T-helper 17 cell (primary cell): ENCODE results near the gene HMCN2. TPM values are rescaled to one million over a fixed set of nuclear protein-coding genes. Genes with fewer than 3 reads are reported as not detected.

ENCODE experiments used
- ATAC-seq: fragments of 150-1000 bp; cut with Tn5 transposase; 2 replicates; pipeline ENCODE4 v1.10.0; 2021; ENCODE audit warnings: mild to moderate bottlenecking, moderate library complexity
- DNase-seq, 3 donors: peaks; one replicate each; pipeline versions ENCODE4 v3.0.0 to v3.0.0-alpha.2; 2020 to 2021
- H3K9me3 ChIP-seq: one replicate; pipeline ENCODE4 v1.7.0; 2013; ENCODE audit warnings: low read length, mild to moderate bottlenecking; ENCODE audit not compliant: control insufficient read depth, poor library complexity, severe bottlenecking
- H3K27ac Mint-ChIP-seq: one replicate; pipeline ENCODE4 v1.8.0; 2022; ENCODE audit warnings: mild to moderate bottlenecking, moderate library complexity, mixed read lengths
- H3K27me3 Mint-ChIP-seq: one replicate; pipeline ENCODE4 v1.8.0; 2022; ENCODE audit warnings: mixed read lengths
- H3K36me3 Mint-ChIP-seq: one replicate; pipeline ENCODE4 v1.8.0; 2022; ENCODE audit warnings: low read depth, mixed read lengths
- H3K4me1 Mint-ChIP-seq: one replicate; pipeline ENCODE4 v1.8.0; 2022; ENCODE audit warnings: mild to moderate bottlenecking, mixed read lengths
- H3K4me3 Mint-ChIP-seq: one replicate; pipeline ENCODE4 v1.8.0; 2022; ENCODE audit warnings: mild to moderate bottlenecking, moderate library complexity, mixed read lengths
- total RNA-seq, 4 donors: library from RNA in 2 of 4; stranded (reverse) in 2 of 4; gene quantifications; one replicate each; pipeline ENCODE4 v1.2.3 and lab custom pipeline; 2022 to 2026

The HMCN2 gene
- total RNA-seq, 2 donors from 2014 or later = 0.12 TPM; not detected in 1

DNA sequence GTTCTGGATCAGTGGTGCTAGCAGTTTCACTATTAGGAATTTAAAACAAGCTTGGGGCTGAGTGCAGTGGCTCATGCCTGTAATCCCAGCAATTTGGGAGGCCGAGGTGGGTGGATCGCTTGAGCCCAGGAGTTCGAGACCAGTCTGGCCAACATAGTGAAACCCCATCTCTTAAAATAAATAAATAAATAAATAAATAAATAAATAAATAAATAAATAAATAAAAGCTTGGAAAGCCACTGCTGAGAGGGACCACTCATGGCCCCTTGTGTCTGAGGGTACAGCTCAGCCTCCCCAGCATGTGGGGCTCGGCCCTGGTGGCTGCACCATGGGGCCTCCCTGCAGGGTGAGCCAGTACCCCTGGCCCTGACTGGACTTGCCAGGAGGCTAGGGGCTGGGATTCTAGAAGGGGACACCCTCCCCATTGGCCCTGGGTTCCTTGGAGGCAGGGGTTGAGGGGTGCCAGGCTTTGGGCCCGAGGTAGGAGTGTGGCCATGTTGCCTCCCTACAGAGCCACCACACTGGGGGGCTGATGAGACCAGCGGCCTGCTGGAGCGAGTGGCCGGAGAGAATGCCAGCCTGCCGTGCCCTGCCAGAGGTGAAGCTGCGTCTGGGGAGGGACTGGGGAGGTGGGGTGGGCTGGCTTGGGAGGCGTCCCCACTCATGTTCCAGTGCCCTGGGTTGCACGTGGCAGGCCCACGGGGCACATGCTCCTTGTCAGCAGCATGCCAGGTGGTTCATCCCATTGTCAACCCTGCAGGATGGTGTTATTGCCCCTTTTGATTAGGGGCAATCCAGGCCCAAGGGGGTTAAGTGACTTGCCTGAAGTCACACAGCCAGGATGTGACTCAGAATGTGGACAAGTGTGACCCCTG lies 76.5 kb downstream of the HMCN2 start:
- H3K36me3 Mint-ChIP-seq = no peaks in the 10 kb centered on the region
- ATAC-seq (no peak), DNase-seq (no peak)
- no peaks in the 10 kb centered on the region for H3K27me3 Mint-ChIP-seq
- no peaks in the 10 kb centered on the region for H3K4me1 Mint-ChIP-seq
- no peaks in the 10 kb centered on the region for H3K9me3 ChIP-seq
- H3K4me3 Mint-ChIP-seq = no peak overlapping the region
- H3K27ac Mint-ChIP-seq = no peak overlapping the region

GRCh38 chr9:130342714-130343085 lies 77.1 kb downstream of the HMCN2 start:
- H3K4me3 Mint-ChIP-seq = no peak overlapping the region
- no peaks in the 10 kb centered on the region for H3K27me3 Mint-ChIP-seq
- H3K36me3 Mint-ChIP-seq = no peaks in the 10 kb centered on the region
- DNase-seq (no peak), ATAC-seq (no peak)
- no peaks in the 10 kb centered on the region for H3K9me3 ChIP-seq
- no peaks in the 10 kb centered on the region for H3K4me1 Mint-ChIP-seq
- H3K27ac Mint-ChIP-seq = no peak overlapping the region

GRCh38 chr9:130343445-130343918 lies 77.9 kb downstream of the HMCN2 start:
- Mint-ChIP-seq H3K27ac (no peak overlapping the region), H3K36me3 (no peaks in the 10 kb centered on the region), H3K4me1 (no peaks in the 10 kb centered on the region), H3K4me3 (no peak overlapping the region), H3K27me3 (no peaks in the 10 kb centered on the region)
- DNase-seq = no peak
- ATAC-seq = no peak
- no peaks in the 10 kb centered on the region for H3K9me3 ChIP-seq

GRCh38 chr9:130344366-130344765 lies 78.8 kb downstream of the HMCN2 start:
- Mint-ChIP-seq H3K27ac (no peak overlapping the region), H3K4me1 (no peaks in the 10 kb centered on the region), H3K27me3 (no peaks in the 10 kb centered on the region), H3K36me3 (no peaks in the 10 kb centered on the region), H3K4me3 (no peak overlapping the region)
- ATAC-seq (no peak), DNase-seq (no peak)
- H3K9me3 ChIP-seq = no peaks in the 10 kb centered on the region

DNA sequence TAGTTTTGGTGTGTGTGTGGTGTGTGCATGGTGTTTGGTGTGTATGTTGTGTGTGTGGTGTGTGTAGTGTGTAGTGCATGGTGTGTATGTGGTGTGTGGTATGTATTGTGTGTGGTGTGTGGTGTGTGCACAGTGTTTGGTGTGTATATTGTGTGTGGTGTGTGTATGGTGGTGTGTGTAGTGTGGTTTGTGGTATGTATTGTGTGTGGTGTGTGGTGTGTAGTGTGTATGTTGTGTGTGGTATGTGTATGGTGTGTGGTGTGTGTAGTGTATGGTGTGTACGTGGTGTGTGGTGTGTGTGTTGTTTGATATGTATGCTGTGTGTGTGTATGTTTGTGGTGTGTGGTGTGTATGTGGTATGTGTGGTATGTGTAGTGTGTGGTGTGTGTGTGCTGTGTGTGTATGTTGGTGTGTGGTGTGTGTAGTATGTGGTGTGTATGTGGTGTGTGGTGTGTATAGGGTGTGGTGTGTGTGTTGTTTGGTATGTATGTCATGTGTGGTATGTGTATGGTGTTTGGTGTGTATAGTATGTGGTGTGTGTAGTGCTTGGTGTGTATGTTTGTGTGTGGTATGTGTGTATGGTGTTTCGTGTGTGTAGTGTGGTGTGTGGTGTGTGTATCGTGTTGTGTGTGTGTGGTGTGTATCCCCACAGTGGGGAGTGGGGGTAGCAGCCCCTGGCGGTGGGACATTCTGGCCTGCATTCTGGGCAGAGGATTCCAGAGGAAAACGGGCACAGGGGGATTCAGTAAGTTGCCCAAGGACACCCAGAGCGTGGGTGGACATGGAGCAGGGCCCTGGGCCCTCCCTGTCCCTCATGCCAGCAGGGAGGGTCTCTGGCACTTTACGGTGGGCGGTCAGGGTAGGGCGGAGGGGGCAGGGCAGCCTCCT lies 79.7 kb downstream of the HMCN2 start:
- ATAC-seq = no peak
- H3K4me3 Mint-ChIP-seq = no peak overlapping the region

DNA sequence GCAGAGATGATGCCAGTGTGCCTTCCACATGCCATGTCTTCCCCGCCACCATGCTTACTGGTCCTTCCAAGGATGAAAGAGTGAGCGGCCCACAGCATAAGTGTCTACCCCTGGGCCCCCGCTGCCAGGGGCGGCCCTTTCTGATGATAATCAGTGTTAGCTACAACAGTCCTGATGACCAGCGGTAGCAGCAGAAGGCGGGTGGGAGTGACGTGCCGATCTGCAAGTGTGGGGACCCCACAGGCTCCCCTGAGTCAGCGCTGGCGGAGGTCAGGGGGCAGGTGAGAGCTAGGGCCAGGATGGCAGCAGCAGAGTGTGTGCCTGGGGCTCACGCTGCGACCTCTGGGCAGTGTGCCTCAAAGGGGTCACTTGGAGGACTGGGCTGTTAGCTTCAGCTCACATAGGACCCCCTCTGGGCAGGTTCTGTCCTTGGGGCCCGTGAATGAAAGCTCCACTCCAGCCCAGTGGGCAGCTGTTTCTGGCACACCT lies 80.4 kb downstream of the HMCN2 start:
- no peaks in the 10 kb centered on the region for H3K36me3 Mint-ChIP-seq
- no peak overlapping the region for H3K27ac Mint-ChIP-seq
- no peaks in the 10 kb centered on the region for H3K27me3 Mint-ChIP-seq
- no peaks in the 10 kb centered on the region for H3K9me3 ChIP-seq
- no peaks in the 10 kb centered on the region for H3K4me1 Mint-ChIP-seq
- ATAC-seq = no peak
- H3K4me3 Mint-ChIP-seq = no peak overlapping the region
- DNase-seq = no peak

More for the DNA sequence above, 79.7 kb downstream of the HMCN2 start:
- H3K9me3 ChIP-seq = no peaks in the 10 kb centered on the region
- Mint-ChIP-seq H3K4me1 (no peaks in the 10 kb centered on the region), H3K27me3 (no peaks in the 10 kb centered on the region), H3K27ac (no peak overlapping the region), H3K36me3 (no peaks in the 10 kb centered on the region)
- DNase-seq = no peak

DNA sequence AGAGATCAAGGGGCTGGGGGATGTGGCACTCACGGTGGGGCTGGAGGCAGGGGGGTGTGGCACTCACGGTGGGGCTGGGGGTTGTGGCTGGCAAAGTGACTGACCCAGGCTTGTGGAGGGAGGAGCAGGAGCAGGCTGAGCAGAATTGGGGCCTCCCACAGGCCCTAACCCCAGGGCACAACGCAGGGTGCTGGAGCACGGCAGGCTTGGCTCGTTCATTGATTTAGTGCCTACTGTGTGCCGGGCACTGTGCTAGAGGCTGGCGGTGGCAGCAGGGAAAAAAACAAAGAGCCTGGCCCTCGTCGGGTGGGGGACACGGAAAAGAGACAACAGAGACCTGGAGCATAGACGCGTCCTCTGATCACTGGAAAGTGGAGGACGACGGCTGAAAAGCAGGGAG lies 80.9 kb downstream of the HMCN2 start:
- no peak overlapping the region for H3K4me3 Mint-ChIP-seq
- no peak for ATAC-seq
- H3K9me3 ChIP-seq = no peaks in the 10 kb centered on the region

DNA sequence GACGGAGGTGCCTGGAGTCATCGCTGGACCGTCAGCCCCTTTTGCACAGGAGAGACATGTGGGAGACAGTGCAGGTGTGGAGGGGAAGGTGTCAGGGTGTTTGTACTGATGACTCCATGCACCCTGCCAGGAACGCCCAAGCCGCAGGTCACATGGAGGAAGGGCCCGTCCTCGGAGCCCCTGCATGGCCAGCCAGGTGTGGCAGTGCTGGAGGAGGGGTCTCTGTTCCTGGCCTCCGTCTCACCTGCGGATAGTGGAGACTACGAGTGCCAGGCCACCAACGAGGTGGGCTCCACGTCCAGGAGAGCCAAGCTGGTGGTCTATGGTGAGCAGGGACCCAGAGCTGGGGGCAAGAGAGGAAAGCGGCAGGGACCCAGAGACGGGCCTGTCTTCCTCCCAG lies 81.5 kb downstream of the HMCN2 start:
- no peaks in the 10 kb centered on the region for H3K36me3 Mint-ChIP-seq
- DNase-seq = no peak
- no peak overlapping the region for H3K27ac Mint-ChIP-seq
- no peak overlapping the region for H3K4me3 Mint-ChIP-seq
- H3K9me3 ChIP-seq = no peaks in the 10 kb centered on the region
- no peaks in the 10 kb centered on the region for H3K4me1 Mint-ChIP-seq
- ATAC-seq = no peak
- H3K27me3 Mint-ChIP-seq = no peaks in the 10 kb centered on the region

More for the DNA sequence above, 80.9 kb downstream of the HMCN2 start:
- no peak for DNase-seq
- no peaks in the 10 kb centered on the region for H3K36me3 Mint-ChIP-seq
- H3K27ac Mint-ChIP-seq = no peak overlapping the region
- no peaks in the 10 kb centered on the region for H3K4me1 Mint-ChIP-seq
- no peaks in the 10 kb centered on the region for H3K27me3 Mint-ChIP-seq

DNA sequence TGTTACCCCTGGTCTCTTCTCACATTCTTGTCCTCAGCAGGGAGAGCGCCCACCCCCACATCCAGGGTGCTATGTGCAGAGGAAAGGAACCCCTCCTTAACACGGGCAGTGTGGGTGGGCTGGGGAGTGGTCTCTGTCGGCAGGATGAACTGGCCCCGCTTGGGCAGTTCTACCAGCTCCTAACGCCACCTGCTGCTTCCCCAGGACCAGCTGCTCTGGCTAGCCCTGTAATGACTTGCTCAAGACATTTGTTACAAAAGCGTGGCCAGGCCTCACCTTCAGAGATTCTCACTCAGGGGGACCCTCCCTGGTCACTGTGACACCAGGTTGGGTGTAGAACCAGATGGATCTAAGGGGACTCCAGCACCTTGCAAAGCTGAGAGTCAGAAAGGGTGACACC lies 82.4 kb downstream of the HMCN2 start:
- Mint-ChIP-seq H3K27ac (no peak overlapping the region), H3K27me3 (no peaks in the 10 kb centered on the region), H3K36me3 (no peaks in the 10 kb centered on the region), H3K4me1 (no peaks in the 10 kb centered on the region), H3K4me3 (no peak overlapping the region)
- no peaks in the 10 kb centered on the region for H3K9me3 ChIP-seq
- DNase-seq (no peak), ATAC-seq (no peak)

GRCh38 chr9:130348341-130348740 lies 82.8 kb downstream of the HMCN2 start:
- Mint-ChIP-seq H3K27ac (no peak overlapping the region), H3K36me3 (no peaks in the 10 kb centered on the region), H3K4me3 (no peak overlapping the region), H3K27me3 (no peaks in the 10 kb centered on the region), H3K4me1 (no peaks in the 10 kb centered on the region)
- H3K9me3 ChIP-seq = no peaks in the 10 kb centered on the region
- ATAC-seq (no peak), DNase-seq (no peak)

GRCh38 chr9:130348881-130349280 lies 83.3 kb downstream of the HMCN2 start:
- H3K27ac Mint-ChIP-seq = no peak overlapping the region
- no peak for ATAC-seq
- no peak overlapping the region for H3K4me3 Mint-ChIP-seq

DNA sequence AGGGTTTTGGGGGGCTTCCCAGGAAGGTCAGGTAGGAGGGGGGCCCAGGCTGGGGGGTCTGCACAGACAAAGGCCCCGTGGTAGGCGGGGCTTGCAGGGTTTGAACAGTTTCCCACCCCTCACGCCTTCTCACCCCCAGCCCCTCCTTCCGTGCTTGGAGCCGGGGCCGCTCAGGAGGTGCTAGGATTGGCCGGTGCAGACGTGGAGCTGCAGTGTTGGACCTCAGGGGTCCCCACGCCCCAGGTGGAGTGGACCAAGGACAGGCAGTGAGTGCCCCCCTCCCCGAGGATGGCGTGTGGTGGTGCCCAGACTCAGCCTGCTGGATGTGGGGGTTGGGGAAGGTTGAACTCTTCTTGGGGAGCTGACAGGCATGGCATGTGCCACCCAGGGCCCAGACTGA lies 83.8 kb downstream of the HMCN2 start:
- no peaks in the 10 kb centered on the region for H3K9me3 ChIP-seq
- no peaks in the 10 kb centered on the region for H3K36me3 Mint-ChIP-seq
- DNase-seq (no peak), ATAC-seq (no peak)
- no peak overlapping the region for H3K27ac Mint-ChIP-seq
- no peak overlapping the region for H3K4me3 Mint-ChIP-seq
- H3K27me3 Mint-ChIP-seq = no peaks in the 10 kb centered on the region
- no peaks in the 10 kb centered on the region for H3K4me1 Mint-ChIP-seq

More at GRCh38 chr9:130348881-130349280, 83.3 kb downstream of the HMCN2 start:
- Mint-ChIP-seq H3K36me3 (no peaks in the 10 kb centered on the region), H3K27me3 (no peaks in the 10 kb centered on the region), H3K4me1 (no peaks in the 10 kb centered on the region)
- H3K9me3 ChIP-seq = no peaks in the 10 kb centered on the region
- no peak for DNase-seq

DNA sequence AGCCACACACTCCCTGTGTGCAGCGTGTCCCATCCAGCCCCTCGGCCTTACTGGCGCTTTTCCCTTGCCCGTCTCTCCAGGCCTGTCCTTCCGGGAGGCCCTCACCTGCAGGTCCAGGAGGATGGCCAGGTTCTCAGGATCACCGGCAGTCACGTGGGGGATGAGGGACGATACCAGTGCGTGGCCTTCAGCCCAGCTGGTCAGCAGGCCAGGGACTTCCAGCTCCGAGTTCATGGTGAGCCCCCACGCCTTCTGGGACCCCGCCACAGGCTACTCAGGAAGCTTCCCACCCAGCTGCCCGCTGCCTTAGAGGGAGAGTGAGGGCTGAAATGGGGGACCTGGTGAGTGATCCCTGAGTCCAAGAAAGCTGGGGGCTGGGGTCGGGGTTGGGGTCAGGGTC lies 85.8 kb downstream of the HMCN2 start:
- no peaks in the 10 kb centered on the region for H3K9me3 ChIP-seq
- no peaks in the 10 kb centered on the region for H3K4me1 Mint-ChIP-seq
- no peak overlapping the region for H3K4me3 Mint-ChIP-seq
- no peak overlapping the region for H3K27ac Mint-ChIP-seq
- no peaks in the 10 kb centered on the region for H3K36me3 Mint-ChIP-seq
- H3K27me3 Mint-ChIP-seq = no peaks in the 10 kb centered on the region
- ATAC-seq = no peak
- no peak for DNase-seq
